Fibroblast of lung (primary cell): ENCODE results near the gene RRP12. TPM values are rescaled to one million over a fixed set of nuclear protein-coding genes. Genes with fewer than 3 reads are reported as not detected.

Experiments
- DNase-seq, 2 donors: peaks; one replicate each; pipeline versions ENCODE4 v3.0.0 to v3.0.0-alpha.2; 2010; ENCODE audit warnings: low read depth in 2 of 2
- H2AFZ ChIP-seq: 2 replicates; pipeline ENCODE4 v1.5.1; 2012; ENCODE audit warnings: low read length, control low read depth, inconsistent platforms
- H3K27ac ChIP-seq: 2 replicates; pipeline ENCODE4 v1.5.1; 2011; ENCODE audit warnings: low read length, control low read depth; ENCODE audit not compliant: insufficient read depth
- H3K27me3 ChIP-seq: 2 replicates; pipeline ENCODE4 v1.5.1; 2011; ENCODE audit warnings: mild to moderate bottlenecking, low read length; ENCODE audit not compliant: control insufficient read depth, insufficient read depth
- H3K36me3 ChIP-seq: 2 replicates; pipeline ENCODE4 v1.5.1; 2011; ENCODE audit warnings: low read length; ENCODE audit not compliant: control insufficient read depth, insufficient read depth
- H3K4me1 ChIP-seq: 2 replicates; pipeline ENCODE4 v1.5.1; 2011; ENCODE audit warnings: low read length; ENCODE audit not compliant: control insufficient read depth, insufficient read depth; ENCODE audit errors: extremely low read depth
- H3K4me2 ChIP-seq: 2 replicates; pipeline ENCODE4 v1.5.1; 2011; ENCODE audit warnings: low read length, control low read depth; ENCODE audit not compliant: insufficient read depth; ENCODE audit errors: extremely low read depth
- H3K4me3 ChIP-seq, 4 experiments: fragments of 200-600 bp in 1 of 4; sonication (generic) in 1 of 4; replicated peaks in 1 of 4; 2 replicates each; pipeline ENCODE4 v1.5.1; 2011 to 2016; ENCODE audit warnings: low read length in 4 of 4, low read depth in 3 of 4, mild to moderate bottlenecking in 3 of 4, control low read depth in 2 of 4, inconsistent platforms in 1 of 4, mixed read lengths in 1 of 4; ENCODE audit not compliant: insufficient read depth in 1 of 4; ENCODE audit errors: control extremely low read depth in 1 of 4
- H3K79me2 ChIP-seq: 2 replicates; pipeline ENCODE4 v1.5.1; 2012; ENCODE audit warnings: mild to moderate bottlenecking, low read length, inconsistent platforms; ENCODE audit not compliant: control insufficient read depth, insufficient read depth
- H3K9ac ChIP-seq: 2 replicates; pipeline ENCODE4 v1.5.1; 2011; ENCODE audit warnings: mild to moderate bottlenecking, low read length, control low read depth; ENCODE audit not compliant: insufficient read depth
- H3K9me3 ChIP-seq: 2 replicates; pipeline ENCODE4 v1.5.1; 2012; ENCODE audit warnings: low read depth, low read length; ENCODE audit not compliant: control insufficient read depth, insufficient read depth
- H4K20me1 ChIP-seq: 2 replicates; pipeline ENCODE4 v1.5.1; 2011; ENCODE audit warnings: low read length; ENCODE audit not compliant: control insufficient read depth, insufficient read depth; ENCODE audit errors: extremely low read depth
- CTCF ChIP-seq, 2 donors: IDR thresholded peaks in 1 of 2; conservative IDR thresholded peaks in 1 of 2; 1 replicate in 1 of 2; 2 replicates in 1 of 2; pipeline ENCODE4 v1.5.1; 2011 to 2012; ENCODE audit warnings: low read length in 2 of 2, control low read depth in 1 of 2, inconsistent platforms in 1 of 2, low read depth in 1 of 2, mild to moderate bottlenecking in 1 of 2
- EZH2 ChIP-seq: IDR thresholded peaks from 2 replicates; pipeline ENCODE4 v1.5.1; 2012; ENCODE audit warnings: low read length, control low read depth, mild to moderate bottlenecking; ENCODE audit errors: missing control alignments
- polyA plus RNA-seq, 2 donors: library from polyadenylated mRNA; depleted of rRNA in 1 of 2; stranded (reverse) in 1 of 2; unstranded in 1 of 2; fragments of >200 nt; gene quantifications; 2 replicates each; pipeline ENCODE4 v1.2.1, GENCODE V29; 2011 to 2012; ENCODE audit warnings: missing spikeins in 1 of 2
- total RNA-seq: library from RNA; depleted of rRNA; stranded (reverse); fragments of >200 nt; gene quantifications from 2 replicates; pipeline ENCODE4 v1.2.1, GENCODE V29; 2014

The RRP12 gene
- total and polyA plus RNA-seq, 2 donors (not counting 1 experiment from before 2014, with no cell fraction given) = 6.1 to 10.7 TPM

GRCh38 chr10:97332591-97333350, 68.4 kb downstream of the RRP12 start:
- H3K79me2 ChIP-seq = peaks cover 4% of the 10 kb centered on the region
- H3K4me3 ChIP-seq = peak overlapping the region; percentile 54 to 76 (median 65)
- no peaks in the 10 kb centered on the region for H3K9me3 ChIP-seq
- H3K27ac ChIP-seq = peak overlapping the region; percentile 75
- peaks cover 10% of the 10 kb centered on the region for H3K27me3 ChIP-seq
- H3K9ac ChIP-seq = peak overlapping the region; percentile 59
- H2AFZ ChIP-seq = peak overlapping the region; percentile 78
- no peaks in the 10 kb centered on the region for H4K20me1 ChIP-seq
- peak overlapping the region; percentile 84 for H3K4me2 ChIP-seq
- no peak for TF ChIP-seq EZH2
- peak; percentile 45 to 64 for TF ChIP-seq CTCF (conservative IDR thresholded peaks at IDR 0.05 in 1 of 2, IDR thresholded peaks at IDR 0.05 in 1 of 2; ENCODE audit: low read depth in 1 of 2, low read length in 2 of 2)
- peak; percentile 77 to 89 for DNase-seq
- no peaks in the 10 kb centered on the region for H3K36me3 ChIP-seq
- H3K4me1 ChIP-seq = peaks cover 2% of the 10 kb centered on the region

GRCh38 chr10:97331153-97331703, 69.9 kb downstream of the RRP12 start:
- Histone ChIP-seq H3K79me2 (peaks cover 4% of the 10 kb centered on the region), H3K4me1 (peaks cover 2% of the 10 kb centered on the region), H3K4me2 (no peak overlapping the region), H3K27me3 (peaks cover 5% of the 10 kb centered on the region), H3K36me3 (no peaks in the 10 kb centered on the region), H4K20me1 (no peaks in the 10 kb centered on the region), H2AFZ (no peak overlapping the region), H3K27ac (no peak overlapping the region), H3K9ac (no peak overlapping the region), H3K9me3 (no peaks in the 10 kb centered on the region), H3K4me3 (no peak overlapping the region)
- no peak for DNase-seq
- TF ChIP-seq CTCF (conservative IDR thresholded peaks at IDR 0.05 in 1 of 2, IDR thresholded peaks at IDR 0.05 in 1 of 2; ENCODE audit: low read depth in 1 of 2, low read length in 2 of 2) (no peak), EZH2 (no peak)

- H3K4me1 ChIP-seq = peaks cover 2% of the 10 kb centered on the region
Observed at GRCh38 chr10:97329766-97330165, 71.4 kb downstream of the RRP12 start.

More at GRCh38 chr10:97329766-97330165, 71.4 kb downstream of the RRP12 start:
- no peak for TF ChIP-seq CTCF (conservative IDR thresholded peaks at IDR 0.05 in 1 of 2, IDR thresholded peaks at IDR 0.05 in 1 of 2; ENCODE audit: low read depth in 1 of 2, low read length in 2 of 2)
- TF ChIP-seq EZH2 = no peak
- no peak overlapping the region for H3K27ac ChIP-seq
- H4K20me1 ChIP-seq = no peaks in the 10 kb centered on the region
- no peak overlapping the region for H3K4me3 ChIP-seq
- no peak overlapping the region for H3K9ac ChIP-seq
- H2AFZ ChIP-seq = no peak overlapping the region
- no peaks in the 10 kb centered on the region for H3K27me3 ChIP-seq
- no peak overlapping the region for H3K4me2 ChIP-seq
- no peak for DNase-seq
- H3K79me2 ChIP-seq = peaks cover 4% of the 10 kb centered on the region
- H3K36me3 ChIP-seq = no peaks in the 10 kb centered on the region
- no peaks in the 10 kb centered on the region for H3K9me3 ChIP-seq
